Measurements from ENCODE around the gene PRR30.
A peak's percentile ranks its signal among the peaks of the same experiment; 100 is the strongest.

The PRR30 gene

DNA sequence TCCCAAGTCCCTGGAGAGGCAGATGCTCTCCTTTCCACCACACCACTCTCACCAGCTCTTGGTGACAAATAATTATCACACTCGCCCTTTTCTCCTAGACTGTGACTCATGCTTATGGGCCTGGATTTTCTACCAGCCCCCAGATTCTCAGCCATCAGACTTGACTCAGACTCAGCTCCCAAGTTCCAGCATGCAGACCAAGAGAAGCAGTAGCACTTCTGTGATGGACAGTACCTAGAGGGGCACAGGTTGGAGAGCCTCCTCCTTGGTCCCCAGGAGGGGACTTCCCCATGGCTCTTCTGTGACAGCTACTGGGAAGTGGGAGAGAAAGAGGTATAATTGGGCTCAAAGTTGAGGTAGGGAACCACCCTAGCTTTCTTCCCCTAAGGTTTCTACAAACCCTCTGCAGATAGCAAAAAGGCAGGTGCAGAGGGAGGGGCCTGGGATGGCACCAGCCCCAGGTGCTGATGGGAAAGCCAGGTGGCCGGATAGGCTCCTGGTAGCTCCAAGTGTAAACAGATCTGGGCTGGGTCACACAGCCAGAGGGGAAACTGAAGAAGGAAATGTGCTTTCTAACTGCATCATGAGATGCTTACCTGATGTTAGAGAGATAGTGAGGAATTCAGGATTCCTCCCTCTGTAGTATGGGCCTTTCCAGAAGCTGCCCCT, 13.7 kb upstream of the PRR30 start:
- no peak for DNase-seq

DNA sequence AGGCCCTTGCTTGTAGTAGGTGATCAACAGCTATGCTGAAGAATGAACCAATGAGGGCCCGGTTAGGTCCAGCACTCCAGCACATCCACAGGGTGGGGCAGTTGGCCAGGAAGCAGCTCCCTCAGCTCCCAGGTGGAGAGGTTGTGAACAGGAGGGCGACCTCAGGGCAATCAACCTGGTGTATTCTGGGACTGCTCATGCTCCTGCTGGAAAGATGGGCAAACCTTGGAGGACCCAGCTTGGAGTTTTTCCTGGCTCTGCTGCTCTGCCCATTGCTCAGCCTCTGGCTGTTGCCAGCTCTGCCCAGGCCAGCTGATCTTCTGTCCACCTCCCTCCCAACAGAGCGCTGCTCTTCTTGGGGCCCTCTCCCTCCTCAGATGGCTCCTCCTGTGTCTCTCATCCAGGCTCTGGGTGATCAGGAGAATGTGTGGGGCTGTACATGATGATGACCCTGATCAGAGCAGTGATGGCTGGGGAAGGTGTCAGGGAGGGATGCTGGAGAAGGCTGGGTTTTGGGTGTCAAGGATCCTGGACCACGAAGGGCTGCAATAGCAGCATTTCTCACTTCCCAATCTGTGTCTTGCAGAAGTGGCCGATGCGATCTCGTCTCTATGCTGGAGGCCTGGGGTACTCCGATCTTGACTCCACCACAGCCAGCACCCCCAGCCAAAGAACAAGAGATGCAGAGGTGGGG, 13.0 kb upstream of the PRR30 start:
- no peak for DNase-seq

DNA sequence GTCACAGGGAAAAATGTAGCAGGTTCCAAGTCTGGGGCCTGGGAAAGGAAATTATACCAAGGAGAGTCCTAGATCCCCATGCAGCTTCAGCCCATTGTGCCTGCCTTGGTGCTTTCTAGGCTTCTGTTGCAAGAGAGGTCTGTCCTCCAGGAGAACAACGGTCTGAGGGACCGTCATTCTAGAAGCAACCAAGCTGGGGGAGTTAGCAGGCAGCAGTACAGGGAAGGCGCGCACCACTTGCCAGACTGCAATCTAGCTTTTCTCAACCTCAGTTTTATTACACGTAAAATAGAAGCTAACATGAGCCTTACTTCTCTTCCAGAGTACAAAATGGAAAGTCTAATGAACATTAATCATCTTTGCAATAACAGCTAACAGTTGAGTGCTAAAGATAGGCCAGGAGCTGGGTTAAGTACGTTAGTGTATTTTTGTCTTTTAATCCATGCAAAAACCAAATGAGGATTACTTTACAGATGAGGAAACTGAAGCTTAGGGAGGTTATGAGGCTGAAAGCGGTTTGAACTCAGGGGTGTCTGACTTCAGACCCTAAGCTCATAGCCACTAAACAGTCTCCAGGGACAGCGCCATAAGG, 11.5 kb upstream of the PRR30 start:
- DNase-seq = no peak

DNA sequence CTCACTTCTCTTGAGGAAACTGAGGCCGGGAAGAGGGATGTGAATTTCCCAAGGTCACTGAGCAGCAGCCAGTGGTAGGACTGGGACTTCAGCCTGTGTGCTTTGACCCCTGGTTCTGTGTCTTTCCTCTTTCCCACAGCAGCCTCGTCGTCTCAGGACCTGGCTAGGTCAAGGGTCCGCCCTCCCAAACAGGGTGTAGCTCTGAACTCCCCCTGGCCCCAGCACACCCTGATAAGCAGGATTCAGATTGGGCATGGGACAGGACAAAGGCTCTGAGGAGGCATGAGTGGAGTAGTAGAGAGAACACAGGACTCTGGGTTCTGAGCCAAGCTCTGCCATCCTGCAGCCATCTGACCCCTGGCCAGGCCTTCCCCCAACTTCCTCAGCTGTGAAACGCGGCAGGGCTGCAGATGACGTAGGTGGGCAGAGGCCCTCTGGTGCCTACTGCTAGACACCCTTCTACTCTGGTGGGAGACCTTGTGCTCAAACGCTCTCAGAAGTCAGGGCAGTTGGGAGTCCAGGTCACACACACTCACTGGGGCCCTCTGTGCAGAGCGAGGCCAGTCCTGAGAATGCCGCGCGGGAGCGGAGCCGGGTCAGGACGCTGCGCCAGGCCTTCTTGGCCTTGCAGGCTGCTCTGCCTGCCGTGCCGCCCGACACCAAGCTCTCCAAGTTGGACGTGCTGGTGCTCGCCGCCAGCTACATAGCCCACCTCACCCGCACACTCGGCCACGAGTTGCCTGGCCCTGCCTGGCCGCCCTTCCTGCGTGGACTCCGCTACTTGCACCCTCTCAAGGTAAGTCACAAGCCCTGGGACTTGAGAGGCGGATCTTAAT, 10.6 kb upstream of the PRR30 start:
- DNase-seq = no peak

DNA sequence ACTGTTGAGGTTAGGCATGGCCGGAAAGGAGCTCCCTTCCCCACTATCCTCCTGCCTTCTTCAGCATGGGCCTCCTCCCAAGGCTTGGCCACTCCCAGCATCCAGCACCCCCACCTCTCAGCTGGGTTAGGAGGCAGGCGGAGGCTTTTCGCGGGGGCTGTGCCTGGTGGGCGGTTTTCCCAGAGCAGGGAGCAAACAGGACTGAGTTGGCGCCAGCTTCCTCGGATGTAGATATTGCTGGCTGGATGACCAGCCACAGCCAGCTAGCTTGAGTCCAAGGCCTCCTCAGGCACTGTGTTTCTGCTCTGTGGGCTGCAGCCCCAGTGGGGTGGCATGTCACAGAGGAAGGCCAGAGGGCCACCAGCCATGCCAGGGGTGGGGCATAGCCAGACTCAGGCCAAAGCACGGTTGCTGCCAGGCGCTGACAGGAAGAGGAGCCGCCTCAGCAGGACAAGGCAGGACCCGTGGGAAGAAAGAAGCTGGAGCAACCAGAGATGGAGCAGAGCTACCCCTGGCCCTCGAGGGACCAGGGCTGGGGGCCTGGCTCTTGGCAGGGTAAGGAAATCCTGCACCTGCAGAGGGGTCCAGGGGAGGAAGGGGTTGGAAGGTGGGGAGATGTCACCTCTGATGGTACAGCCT, 9.7 kb upstream of the PRR30 start, which contains the start of gene TCF23:
TCF23 (plus strand) TSS at position 204 of the 639 bp plus-strand sequence; CDS start at position 334, 130 bp downstream.
- no peak for DNase-seq

DNA sequence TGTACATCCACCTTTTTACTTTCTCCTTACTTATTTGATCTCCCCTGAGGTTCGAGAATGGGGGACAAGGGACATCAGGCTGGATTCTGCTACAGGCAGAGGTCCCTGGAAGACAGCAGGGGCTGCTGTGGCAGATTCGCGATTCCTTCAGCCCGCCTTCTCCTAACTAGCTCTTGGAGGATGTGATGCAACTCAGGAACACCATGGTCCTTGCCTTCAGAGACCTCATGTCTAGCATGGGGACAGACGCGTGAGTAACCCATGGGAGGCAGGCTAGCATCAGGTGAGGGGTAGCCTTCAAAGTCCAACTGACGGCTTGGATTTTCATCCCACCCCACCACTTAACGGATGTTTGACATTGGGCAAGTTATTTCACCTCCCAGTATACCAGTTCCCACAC, 8.7 kb upstream of the PRR30 start:
- DNase-seq = no peak

DNA sequence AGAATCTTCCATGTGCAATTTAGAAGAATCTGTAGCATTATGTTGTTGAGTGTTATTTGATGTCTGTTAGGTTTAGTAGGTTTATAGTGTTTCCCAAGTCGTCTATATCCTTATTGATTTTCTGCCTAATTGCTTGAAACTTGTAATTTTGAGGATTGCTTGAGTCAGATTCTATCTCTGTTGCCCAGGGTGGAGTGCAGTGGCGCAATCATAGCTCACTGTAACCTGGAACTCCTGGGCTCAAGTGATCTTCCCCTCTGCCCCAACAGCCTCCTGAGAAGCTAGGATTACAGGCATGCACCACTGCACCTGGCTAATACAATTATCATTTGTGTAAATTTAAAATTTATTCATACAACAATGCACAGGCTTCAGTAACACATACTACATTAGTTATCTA, 6.5 kb upstream of the PRR30 start:
- DNase-seq = no peak

DNA sequence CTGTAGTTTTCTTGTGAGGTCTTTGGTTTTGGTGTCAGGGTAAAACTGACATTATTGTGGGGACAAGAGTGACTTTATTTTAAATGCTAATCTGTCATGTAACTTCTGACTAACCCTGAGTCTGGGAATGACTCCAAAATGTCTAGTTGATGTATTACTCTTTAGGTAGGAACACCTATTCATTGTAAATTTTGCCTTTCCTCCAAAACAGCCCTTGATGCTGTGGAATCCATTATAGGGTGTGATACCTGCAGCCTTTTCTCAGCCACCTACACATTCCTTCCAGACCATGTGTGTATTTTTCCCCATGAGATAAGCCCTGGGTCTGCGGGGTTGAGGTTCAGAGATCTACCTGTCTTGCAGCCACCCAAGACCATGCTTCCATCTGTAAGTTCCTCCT, 4.1 kb upstream of the PRR30 start:
- no peak for DNase-seq

DNA sequence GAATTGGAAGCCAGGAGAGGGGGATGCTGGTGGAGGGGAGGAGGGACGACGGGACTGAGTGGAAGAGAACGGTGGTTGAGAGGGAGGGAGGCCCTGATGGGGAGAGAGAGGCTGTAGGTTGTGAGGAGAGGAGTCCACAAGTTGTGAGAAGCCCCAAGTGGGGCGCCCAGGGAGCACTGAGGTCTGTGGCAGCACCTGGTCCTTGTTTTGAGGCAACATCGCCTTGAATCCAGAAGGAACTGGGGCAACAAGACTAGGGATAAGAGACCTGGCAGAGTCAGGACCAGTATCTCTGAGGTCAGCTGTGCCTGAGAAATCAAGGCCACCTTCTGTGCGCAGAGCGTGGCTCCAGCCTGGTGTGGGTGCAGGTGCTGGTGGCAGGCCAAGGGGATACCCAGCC, 1.1 kb downstream of the PRR30 start:
- DNase-seq = no peak

DNA sequence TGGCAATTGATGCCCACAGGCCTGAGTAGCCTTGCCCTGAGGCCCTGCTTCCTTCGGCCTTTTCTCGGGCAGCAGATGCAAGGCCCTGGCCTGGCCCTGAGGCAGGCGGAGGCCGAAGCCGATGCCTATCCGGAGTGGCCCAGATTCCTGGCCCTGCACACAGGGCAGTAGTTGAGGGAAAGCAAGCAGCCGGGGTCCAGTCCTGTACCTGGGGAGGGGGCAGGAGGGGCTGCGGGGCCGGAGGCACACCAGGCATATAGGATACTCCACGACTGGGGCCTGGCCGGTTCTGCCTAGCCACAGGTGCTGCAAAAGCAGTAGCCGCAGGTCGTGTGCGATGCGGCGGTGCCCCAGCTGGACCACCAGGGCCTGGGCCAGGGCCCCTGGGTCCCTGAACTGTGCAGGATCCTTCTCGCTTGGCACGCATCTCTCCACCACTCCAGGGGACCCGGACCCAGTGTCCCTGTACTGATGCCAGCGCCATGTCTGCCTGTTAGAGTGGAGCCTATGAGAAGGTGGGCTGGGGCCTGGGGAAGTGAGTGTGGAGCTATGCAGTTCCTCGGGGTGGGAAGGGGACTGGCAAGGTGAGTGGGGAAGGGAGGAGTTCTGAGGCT, 1.8 kb downstream of the PRR30 start:
- no peak for DNase-seq

DNA sequence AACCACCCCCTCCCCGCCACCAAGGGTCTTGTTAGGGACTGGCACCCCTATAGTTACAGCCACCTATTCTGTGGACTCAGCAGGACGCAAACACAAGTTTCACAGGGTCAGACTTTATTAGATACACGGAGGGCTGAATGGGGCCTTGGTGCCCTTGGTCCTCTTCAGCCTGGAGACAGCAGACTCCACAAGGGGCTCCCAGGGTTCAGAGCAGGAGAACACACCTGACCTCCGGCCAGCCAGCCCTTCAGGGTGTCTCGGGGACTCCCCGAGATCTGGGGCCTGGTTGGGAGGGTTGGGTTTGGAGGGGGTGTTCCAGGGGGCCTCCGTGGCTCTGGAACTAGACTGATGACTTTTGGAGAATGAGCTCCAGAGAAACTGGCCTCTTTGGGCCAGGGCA, 2.5 kb downstream of the PRR30 start:
- no peak for DNase-seq

DNA sequence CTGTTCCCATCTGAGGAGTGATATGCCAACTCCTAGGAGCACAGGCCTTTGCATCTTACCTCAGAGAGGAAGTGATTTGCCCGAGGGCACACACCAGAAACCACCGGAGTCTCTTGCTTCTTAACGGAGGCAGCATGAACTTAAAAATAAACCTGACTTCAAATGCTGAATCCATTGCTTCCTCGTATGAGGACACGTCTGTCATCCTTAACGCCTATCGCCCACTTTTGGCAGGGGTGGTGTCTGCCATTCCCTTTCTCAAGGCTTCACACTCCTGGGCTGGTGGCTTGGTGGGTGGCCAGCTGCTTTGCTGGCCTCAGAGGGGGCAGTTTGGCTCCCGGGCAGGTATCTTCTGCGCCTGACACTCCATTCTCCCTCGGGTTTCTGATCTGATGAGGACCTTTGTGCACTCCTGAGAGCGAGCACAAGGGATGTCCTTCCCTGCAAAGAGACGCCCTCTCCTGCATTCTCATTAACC, 3.7 kb downstream of the PRR30 start:
- no peak for DNase-seq

DNA sequence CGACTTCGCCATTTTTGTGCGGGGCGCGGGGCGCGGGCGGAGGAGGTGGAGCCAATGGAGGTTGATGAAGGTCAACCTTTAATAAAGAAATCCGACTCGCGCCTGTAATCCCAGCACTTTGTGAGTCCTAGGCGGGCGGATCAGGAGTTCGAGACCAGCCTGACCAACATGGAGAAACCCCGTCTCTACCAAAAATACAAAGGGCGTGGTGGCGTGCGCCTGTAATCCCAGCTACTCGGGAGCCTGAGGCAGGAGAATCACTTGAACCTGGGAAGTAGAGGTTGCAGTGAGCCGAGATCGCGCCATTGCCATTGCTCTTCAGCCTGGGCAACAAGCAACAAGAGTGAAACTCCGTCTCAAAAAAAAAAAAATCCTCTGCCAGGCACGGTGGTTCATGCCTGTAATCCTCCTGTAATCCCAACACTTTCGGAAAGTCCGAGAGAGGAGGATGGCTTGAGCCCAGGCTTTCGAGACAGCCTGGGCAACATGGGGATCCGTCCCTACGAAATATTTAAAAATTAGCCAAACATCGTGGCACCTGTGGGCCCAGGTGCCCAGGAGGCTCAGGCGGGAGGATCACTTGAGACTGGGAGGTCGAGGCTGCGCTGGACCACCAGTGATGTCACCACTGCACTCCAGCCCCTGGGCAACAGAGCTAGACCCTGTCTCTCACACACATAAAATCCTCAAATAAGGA, 4.3 kb downstream of the PRR30 start:
- no peak for DNase-seq

DNA sequence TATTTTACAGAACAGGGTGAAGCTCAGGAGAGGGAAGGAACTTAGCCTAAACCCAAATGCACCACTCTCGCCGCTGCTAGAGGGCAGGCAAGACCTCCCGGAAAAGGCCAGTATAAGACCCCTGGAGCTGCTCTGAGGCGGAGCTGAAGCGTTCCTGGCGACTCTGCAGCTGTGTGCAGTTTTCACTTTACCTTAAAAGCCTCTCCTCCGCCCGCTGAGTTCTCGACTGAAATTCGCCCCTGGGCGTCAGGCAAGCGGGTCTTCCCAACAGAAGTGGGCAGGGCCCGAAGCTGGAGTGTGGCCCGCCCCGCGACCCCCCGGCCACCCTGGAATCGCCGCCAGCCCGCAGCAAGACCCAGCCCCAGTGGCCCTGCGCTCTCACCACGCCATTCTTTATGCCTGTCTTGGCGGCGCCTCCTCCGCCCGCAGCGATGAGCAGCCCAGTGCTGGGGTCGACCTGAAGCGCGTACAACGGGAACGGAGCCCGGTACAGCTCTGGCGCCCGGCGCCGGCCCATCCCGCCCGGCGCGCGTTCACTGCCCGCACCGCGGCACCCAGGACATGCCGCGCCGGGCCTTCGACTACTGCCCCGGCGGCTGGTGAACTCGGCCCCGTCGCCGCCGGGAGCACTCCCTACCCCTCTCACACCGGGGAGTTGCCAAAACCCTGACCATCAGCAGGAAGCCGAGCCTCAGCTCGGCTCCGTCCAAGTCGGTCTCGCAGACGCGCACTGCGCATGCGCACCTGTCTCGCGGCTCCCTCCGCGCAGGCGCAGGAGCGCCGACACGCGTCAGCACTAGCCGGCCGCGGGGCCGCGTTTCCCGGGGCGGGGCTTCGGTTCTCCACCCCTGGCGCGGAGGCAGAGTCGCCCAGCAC, 5.1 kb downstream of the PRR30 start, which contains the start of gene PREB:
PREB (minus strand) TSS at position 732 of the 876 bp plus-strand sequence; CDS start at position 517, 215 bp downstream.
- DNase-seq = peak; percentile 99

DNA sequence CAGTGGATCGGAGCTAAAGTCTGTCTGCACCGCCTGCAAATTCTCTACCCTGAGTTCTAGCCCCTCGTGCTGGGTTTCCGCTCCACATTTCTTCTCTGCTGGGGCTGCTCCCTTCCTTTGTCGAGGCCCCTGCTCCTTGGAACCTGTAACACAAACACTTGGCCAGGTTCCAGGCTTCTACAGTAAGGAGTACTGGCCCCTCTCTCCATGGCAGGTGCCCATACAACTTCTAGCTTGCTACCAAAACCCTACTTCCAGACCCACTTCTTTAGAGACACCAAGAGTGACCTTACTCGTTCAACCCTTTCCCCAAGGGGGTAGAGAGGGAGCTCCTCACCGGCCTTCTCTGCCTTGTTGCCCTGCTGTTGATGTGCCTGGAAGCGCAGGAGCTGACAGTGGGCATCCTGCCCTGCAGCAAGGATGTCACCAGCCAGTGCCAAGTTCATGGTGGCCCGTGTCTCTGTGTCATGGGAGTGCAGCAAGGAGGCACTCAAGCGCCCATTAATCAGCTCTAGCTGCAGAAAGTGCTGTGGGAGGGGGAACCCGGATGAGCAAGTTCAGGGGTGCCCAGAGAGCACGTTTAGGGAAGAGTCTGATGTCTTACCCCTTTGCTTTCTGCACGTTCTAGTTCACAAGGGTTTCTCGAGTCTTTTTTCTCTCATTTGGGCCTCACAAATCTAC, 5.9 kb downstream of the PRR30 start:
- no peak for DNase-seq

DNA sequence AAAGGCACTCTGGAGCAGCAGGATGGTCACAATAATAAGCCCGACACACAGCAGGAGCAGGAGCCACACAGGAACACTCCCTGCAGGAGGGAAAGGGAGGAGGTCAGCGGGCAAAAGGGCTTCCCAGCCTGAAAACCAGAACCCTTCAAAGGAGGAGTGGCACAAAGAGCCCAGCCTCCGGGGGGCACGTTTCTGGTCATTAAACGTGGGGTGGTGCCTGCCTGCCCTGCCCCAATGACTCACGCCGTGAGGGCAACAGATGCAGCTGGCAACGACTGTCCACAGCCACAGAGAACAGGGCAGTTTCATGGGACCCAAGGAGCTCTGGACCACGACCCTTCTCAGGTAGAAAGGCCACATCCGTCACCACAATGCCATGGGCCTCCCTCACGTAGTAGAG, 7.8 kb downstream of the PRR30 start:
- no peak for DNase-seq

DNA sequence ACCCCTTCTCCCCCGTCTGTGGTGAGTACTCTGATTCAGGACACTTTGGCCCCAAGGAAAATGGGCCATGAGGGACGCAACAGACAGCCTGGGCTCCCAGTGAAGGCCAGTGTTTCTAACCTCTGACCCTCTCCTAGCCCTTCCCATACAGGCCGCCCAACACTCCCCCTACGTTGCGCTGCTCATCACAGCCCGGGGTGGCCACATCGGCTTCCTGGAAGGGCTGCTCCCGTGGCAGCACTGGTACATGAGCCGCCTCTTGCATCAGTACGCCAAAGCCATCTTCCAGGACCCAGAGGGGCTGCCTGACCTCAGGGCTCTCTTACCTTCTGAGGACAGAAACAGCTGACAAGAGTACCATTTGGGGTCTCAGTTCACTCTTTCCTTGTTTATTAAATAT, 8.8 kb downstream of the PRR30 start:
- DNase-seq = no peak

DNA sequence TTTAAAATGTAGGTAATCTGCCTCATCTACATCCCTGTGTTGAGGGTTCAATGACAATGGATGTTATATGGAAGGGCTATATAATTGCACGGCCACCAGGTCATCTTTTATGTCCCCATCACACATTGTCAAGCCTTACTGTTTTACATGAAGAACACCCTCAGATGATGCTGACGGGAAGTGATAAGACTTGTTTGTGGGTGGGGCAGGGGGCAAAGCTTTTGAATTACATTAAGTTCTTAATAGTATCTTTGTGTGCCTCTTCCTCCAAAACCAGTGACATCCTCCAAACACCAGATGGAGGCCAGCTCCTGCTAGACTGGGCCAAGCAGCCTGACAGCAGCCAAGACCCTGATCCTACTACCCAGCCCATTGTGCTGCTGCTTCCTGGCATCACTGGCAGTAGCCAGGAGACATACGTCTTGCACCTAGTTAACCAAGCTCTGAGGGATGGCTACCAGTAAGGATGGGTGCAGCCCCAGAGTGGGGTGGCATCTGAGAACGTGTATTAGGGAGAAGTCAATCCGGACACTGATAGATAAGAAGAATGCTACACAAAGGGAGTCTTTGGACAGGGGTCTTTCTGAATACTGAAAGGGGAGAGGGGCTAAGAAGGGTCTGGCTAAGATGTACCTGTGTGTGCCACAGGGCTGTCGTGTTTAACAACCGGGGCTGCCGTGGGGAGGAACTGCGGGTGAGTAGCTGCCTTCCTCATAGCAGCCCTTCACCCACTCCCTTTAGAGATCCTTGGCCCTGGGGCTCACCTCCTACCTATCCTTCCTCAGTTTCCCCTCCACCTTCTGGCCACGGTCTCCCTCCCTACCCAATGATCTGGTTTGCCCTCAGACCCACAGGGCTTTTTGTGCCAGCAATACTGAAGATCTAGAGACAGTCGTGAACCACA, 10.3 kb downstream of the PRR30 start:
- no peak for DNase-seq

All from CD4-positive, alpha-beta T cell treated with Interleukin-17A for 4 hours (primary cell).